H1 (cell line): ENCODE results near the gene CHST9. TPM values are rescaled to one million over a fixed set of nuclear protein-coding genes. Genes with fewer than 3 reads are reported as not detected.
A peak's percentile ranks its signal among the peaks of the same experiment; 100 is the strongest.

Source experiments
- CTCF ChIA-PET: fragments of 300-600 bp; sonication (Branson Sonifier 250); formaldehyde crosslinking; loops from one replicate; lab custom pipeline; 2021; ENCODE audit not compliant: partially characterized antibody; lab: Charles Lee
- POLR2A ChIA-PET: fragments of 300-600 bp; sonication (Branson Sonifier 250); formaldehyde crosslinking; loops from one replicate; lab custom pipeline; 2021; ENCODE audit warnings: inconsistent platforms; ENCODE audit not compliant: partially characterized antibody; lab: Charles Lee
- DNase-seq, 2 experiments: peaks; one replicate each; pipeline versions ENCODE4 v3.0.0 to v3.0.0-alpha.2; 2010 to 2022; ENCODE audit warnings: low spot score in 2 of 2, low read depth in 1 of 2, mixed read lengths in 1 of 2
- FAIRE-seq: peaks from 2 replicates; lab custom pipeline; 2011; peaks lifted over from hg19 to GRCh38; lab: Jason Lieb, UNC
- H2AFZ ChIP-seq: 2 replicates; pipeline ENCODE4 v1.8.1; 2012; ENCODE audit warnings: low read length, inconsistent platforms
- H2AK5ac ChIP-seq: 2 replicates; pipeline ENCODE4 v1.6.1; 2013; ENCODE audit warnings: low read depth, low read length
- H2BK120ac ChIP-seq: replicated peaks from 2 replicates; pipeline ENCODE3; 2013; ENCODE audit warnings: low read depth, low read length, inconsistent platforms
- H2BK12ac ChIP-seq: 2 replicates; pipeline ENCODE4 v1.6.1; 2013; ENCODE audit warnings: low read depth, low read length
- H2BK15ac ChIP-seq: 2 replicates; pipeline ENCODE4 v1.6.1; 2013; ENCODE audit warnings: low read length
- H2BK20ac ChIP-seq: 2 replicates; pipeline ENCODE4 v1.6.1; 2013; ENCODE audit warnings: low read length
- H2BK5ac ChIP-seq: 2 replicates; pipeline ENCODE4 v1.6.1; 2013; ENCODE audit warnings: low read depth, low read length
- H3K14ac ChIP-seq: 2 replicates; pipeline ENCODE4 v1.6.1; 2013; ENCODE audit warnings: inconsistent platforms; ENCODE audit not compliant: insufficient read length
- H3K18ac ChIP-seq: 2 replicates; pipeline ENCODE4 v1.6.1; 2013; ENCODE audit warnings: low read length; ENCODE audit errors: extremely low read depth
- H3K23ac ChIP-seq: 2 replicates; pipeline ENCODE4 v1.6.1; 2013; ENCODE audit warnings: inconsistent platforms; ENCODE audit not compliant: insufficient read length
- H3K23me2 ChIP-seq: 2 replicates; pipeline ENCODE4 v1.6.1; 2013; ENCODE audit warnings: low read depth, low read length
- H3K27ac ChIP-seq: 2 replicates; pipeline ENCODE4 v1.6.1; 2011; ENCODE audit warnings: low read depth, low read length, inconsistent platforms
- H3K27me3 ChIP-seq, 4 experiments: replicated peaks in 1 of 4; 1 replicate in 1 of 4; 2 replicates in 3 of 4; pipeline versions ENCODE4 v1.6.1 to v1.8.1; 2011 to 2013; ENCODE audit warnings: low read length in 3 of 4, mild to moderate bottlenecking in 3 of 4, inconsistent platforms in 2 of 4, mixed read lengths in 2 of 4, moderate library complexity in 1 of 4; ENCODE audit not compliant: control insufficient read depth in 3 of 4, insufficient read depth in 3 of 4; ENCODE audit errors: extremely low read depth in 1 of 4
- H3K36me3 ChIP-seq, 4 experiments: 2 replicates each; pipeline versions ENCODE4 v1.6.1 to v1.8.1; 2011 to 2013; ENCODE audit warnings: mild to moderate bottlenecking in 4 of 4, low read length in 3 of 4, moderate library complexity in 2 of 4, control low read depth in 1 of 4, inconsistent platforms in 1 of 4; ENCODE audit not compliant: insufficient read depth in 4 of 4, control insufficient read depth in 2 of 4
- H3K4ac ChIP-seq: replicated peaks from 2 replicates; pipeline ENCODE3; 2013; ENCODE audit warnings: low read length, low read depth, mixed read lengths, inconsistent platforms; ENCODE audit not compliant: insufficient read length
- H3K4me1 ChIP-seq, 4 experiments: replicated peaks in 1 of 4; 1 replicate in 1 of 4; 2 replicates in 3 of 4; pipeline versions ENCODE4 v1.6.1 to v1.8.1; 2011 to 2013; ENCODE audit warnings: low read length in 3 of 4, inconsistent platforms in 2 of 4, mixed read lengths in 1 of 4; ENCODE audit not compliant: insufficient read depth in 4 of 4, control insufficient read depth in 3 of 4
- H3K4me2 ChIP-seq, 2 experiments: 2 replicates each; pipeline versions ENCODE4 v1.6.1 to v1.8.1; 2011 to 2013; ENCODE audit warnings: low read depth in 2 of 2, low read length in 2 of 2, control low read depth in 1 of 2, inconsistent platforms in 1 of 2, mild to moderate bottlenecking in 1 of 2; ENCODE audit not compliant: insufficient read depth in 1 of 2
- H3K4me3 ChIP-seq, 4 experiments: fragments of 200-600, 300-600 bp in 1 of 4; sonication (generic), shearing (Covaris generic), sonication (Bioruptor Twin) in 1 of 4; 2 replicates each; pipeline versions ENCODE4 v1.5.1 to v1.8.1; 2011 to 2016; ENCODE audit warnings: low read length in 4 of 4, low read depth in 3 of 4, control low read depth in 2 of 4, inconsistent platforms in 2 of 4, mild to moderate bottlenecking in 2 of 4, mixed read lengths in 1 of 4, moderate library complexity in 1 of 4; ENCODE audit not compliant: insufficient read depth in 2 of 4; ENCODE audit errors: extremely low read depth in 1 of 4
- H3K56ac ChIP-seq: replicated peaks from 2 replicates; pipeline ENCODE3; 2013; ENCODE audit warnings: low read depth, mild to moderate bottlenecking, mixed read lengths, low read length, inconsistent platforms; ENCODE audit not compliant: insufficient read length
- H3K79me1 ChIP-seq: 2 replicates; pipeline ENCODE4 v1.6.1; 2013; ENCODE audit warnings: low read depth, low read length, control low read depth
- H3K79me2 ChIP-seq, 2 experiments: 2 replicates each; pipeline versions ENCODE4 v1.6.1 to v1.8.1; 2012 to 2013; ENCODE audit warnings: low read length in 2 of 2, mild to moderate bottlenecking in 2 of 2, inconsistent platforms in 1 of 2; ENCODE audit not compliant: insufficient read depth in 2 of 2, control insufficient read depth in 1 of 2
- H3K9ac ChIP-seq, 4 experiments: replicated peaks in 1 of 4; 1 replicate in 1 of 4; 2 replicates in 3 of 4; pipeline versions ENCODE4 v1.6.1 to v1.8.1; 2011 to 2013; ENCODE audit warnings: low read depth in 3 of 4, low read length in 3 of 4, control low read depth in 2 of 4, mild to moderate bottlenecking in 2 of 4, moderate library complexity in 2 of 4, inconsistent platforms in 1 of 4; ENCODE audit errors: extremely low read depth in 1 of 4
- H3K9me3 ChIP-seq, 2 experiments: 2 replicates each; pipeline versions ENCODE4 v1.6.1 to v1.8.1; 2012 to 2013; ENCODE audit warnings: mild to moderate bottlenecking in 2 of 2, moderate library complexity in 2 of 2, control low read depth in 1 of 2, inconsistent platforms in 1 of 2, low read depth in 1 of 2, low read length in 1 of 2, mixed read lengths in 1 of 2; ENCODE audit not compliant: insufficient read depth in 2 of 2
- H4K20me1 ChIP-seq, 2 experiments: replicated peaks in 1 of 2; 2 replicates each; pipeline versions ENCODE3 to v1.8.1; 2011 to 2013; ENCODE audit warnings: inconsistent platforms in 2 of 2, low read length in 2 of 2, mild to moderate bottlenecking in 1 of 2; ENCODE audit not compliant: insufficient read depth in 2 of 2, control insufficient read depth in 1 of 2
- H4K5ac ChIP-seq: 2 replicates; pipeline ENCODE4 v1.6.1; 2013; ENCODE audit warnings: low read length, low read depth, mixed read lengths, inconsistent platforms; ENCODE audit not compliant: insufficient read length
- H4K8ac ChIP-seq: 2 replicates; pipeline ENCODE4 v1.8.0; 2013; ENCODE audit warnings: mild to moderate bottlenecking, moderate library complexity, low read length, inconsistent platforms; ENCODE audit not compliant: insufficient read depth; ENCODE audit errors: extremely low read depth
- H4K91ac ChIP-seq: replicated peaks from 2 replicates; pipeline ENCODE3; 2013; ENCODE audit warnings: low read length, mixed read lengths, inconsistent platforms; ENCODE audit not compliant: insufficient read length
- ASH2L ChIP-seq: fragments of 200-600, 300-600 bp; sonication (generic); IDR thresholded peaks from one replicate; pipeline ENCODE4 v1.7.1; 2017; ENCODE audit warnings: low read length
- CBX5 ChIP-seq: fragments of 300-800, 300-1000 bp; sonication (generic); IDR thresholded peaks from 2 replicates; pipeline ENCODE4 v1.7.1; 2016; ENCODE audit warnings: antibody characterized with exemption, low read length, low read depth
- CTBP2 ChIP-seq: IDR thresholded peaks from 2 replicates; pipeline ENCODE4 v1.7.0; 2011; ENCODE audit warnings: borderline replicate concordance, mild to moderate bottlenecking, moderate library complexity, mixed read lengths, low read length; ENCODE audit not compliant: insufficient read depth, insufficient read length
- EP300 ChIP-seq, 2 experiments: IDR thresholded peaks; 1 replicate in 1 of 2; 2 replicates in 1 of 2; pipeline ENCODE4 v1.6.1; 2011 to 2012; ENCODE audit warnings: low read depth in 2 of 2, low read length in 2 of 2, mild to moderate bottlenecking in 2 of 2, borderline replicate concordance in 1 of 2, inconsistent platforms in 1 of 2, moderate library complexity in 1 of 2
- HDAC6 ChIP-seq: IDR thresholded peaks from one replicate; pipeline ENCODE4 v1.7.1; 2012; ENCODE audit warnings: low read depth, mild to moderate bottlenecking, inconsistent platforms, low read length, moderate library complexity
- JUN ChIP-seq: IDR thresholded peaks from 2 replicates; pipeline ENCODE4 v1.6.1; 2011; ENCODE audit warnings: low read depth, mild to moderate bottlenecking, improper control_type of control experiment, low read length
- KDM4A ChIP-seq: IDR thresholded peaks from one replicate; pipeline ENCODE4 v1.7.1; 2012; ENCODE audit warnings: low read depth, mild to moderate bottlenecking, moderate library complexity, low read length, inconsistent platforms; ENCODE audit not compliant: severe bottlenecking
- POLR2A ChIP-seq, 2 experiments: IDR thresholded peaks; 1 replicate in 1 of 2; 2 replicates in 1 of 2; pipeline ENCODE4 v1.6.1; 2011; ENCODE audit warnings: low read depth in 2 of 2, low read length in 2 of 2, mild to moderate bottlenecking in 2 of 2; ENCODE audit errors: control extremely low read depth in 1 of 2
- RAD21 ChIP-seq, 2 experiments: IDR thresholded peaks in 1 of 2; conservative IDR thresholded peaks in 1 of 2; 2 replicates each; pipeline ENCODE4 v1.6.1; 2011; ENCODE audit warnings: low read depth in 2 of 2, low read length in 2 of 2, improper control_type of control experiment in 1 of 2, inconsistent platforms in 1 of 2, mild to moderate bottlenecking in 1 of 2, moderate library complexity in 1 of 2
- RFX5 ChIP-seq: IDR thresholded peaks from 2 replicates; pipeline ENCODE4 v1.6.1; 2011; ENCODE audit warnings: low read depth, low read length, improper control_type of control experiment, borderline replicate concordance
- RXRA ChIP-seq: IDR thresholded peaks from 2 replicates; pipeline ENCODE4 v1.6.1; 2011; ENCODE audit warnings: low read depth, mild to moderate bottlenecking, low read length, moderate library complexity; ENCODE audit not compliant: insufficient read depth
- SUZ12 ChIP-seq: fragments of 200-600 bp; sonication (generic); IDR thresholded peaks from 2 replicates; pipeline ENCODE4 v1.6.1; 2012; ENCODE audit warnings: mild to moderate bottlenecking, inconsistent platforms, low read length, moderate library complexity, mixed read lengths
- TBP ChIP-seq: IDR thresholded peaks from 2 replicates; pipeline ENCODE4 v1.6.1; 2011; ENCODE audit warnings: low read depth, low read length, improper control_type of control experiment
- TCF12 ChIP-seq: IDR thresholded peaks from 2 replicates; pipeline ENCODE4 v1.6.1; 2011; ENCODE audit warnings: low read depth, mild to moderate bottlenecking, low read length
- ZNF274 ChIP-seq: IDR thresholded peaks from 2 replicates; pipeline ENCODE4 v1.7.0; 2012; ENCODE audit warnings: low read length, borderline replicate concordance; ENCODE audit errors: extremely low read depth
- WGBS, 2 experiments: shearing (Covaris generic) in 1 of 2; methylation state at CpG; one replicate each; pipeline versions ENCODE4 v1.1.6 to v1.1.7; 2013 to 2015; ENCODE audit warnings: low lambda C conversion rate in 2 of 2, mixed read lengths in 2 of 2, inconsistent platforms in 1 of 2, low coverage in 1 of 2, missing lambda C conversion rate in 1 of 2; ENCODE audit not compliant: insufficient replicate concordance in 2 of 2, insufficient coverage in 1 of 2, insufficient read length in 1 of 2; ENCODE audit errors: extremely low coverage in 1 of 2, missing lambda C conversion rate in 1 of 2; 5-methylcytosine and 5-hydroxymethylcytosine counted together
- polyA plus RNA-seq, 7 experiments: library from polyadenylated mRNA; depleted of rRNA in 3 of 7; stranded (reverse) in 5 of 7; unstranded in 2 of 7; fragments of >200 nt in 5 of 7; fragments of 200-250 nt in 2 of 7; gene quantifications; 1 replicate in 5 of 7; 2 replicates in 1 of 7; 4 replicates in 1 of 7; pipeline versions ENCODE4 v1.2.1 to v1.2.3, GENCODE V29; 2011 to 2013; ENCODE audit warnings: missing spikeins in 2 of 7, mixed read lengths in 2 of 7
- total RNA-seq: library from RNA; stranded (reverse); fragmentation: NEBNext Ultra II Directional; extraction: Animal tissue kit (Norgen Biotek cat#: 25700); gene quantifications from 2 replicates; pipeline ENCODE4 v1.2.1, GENCODE V29; 2021

CHST9 gene
- total and polyA plus RNA-seq, 2 of the 8 experiments (the other 6 are each of a cell fraction or from before 2014, with no cell fraction given), result 3.2 to 24.3 TPM

DNA sequence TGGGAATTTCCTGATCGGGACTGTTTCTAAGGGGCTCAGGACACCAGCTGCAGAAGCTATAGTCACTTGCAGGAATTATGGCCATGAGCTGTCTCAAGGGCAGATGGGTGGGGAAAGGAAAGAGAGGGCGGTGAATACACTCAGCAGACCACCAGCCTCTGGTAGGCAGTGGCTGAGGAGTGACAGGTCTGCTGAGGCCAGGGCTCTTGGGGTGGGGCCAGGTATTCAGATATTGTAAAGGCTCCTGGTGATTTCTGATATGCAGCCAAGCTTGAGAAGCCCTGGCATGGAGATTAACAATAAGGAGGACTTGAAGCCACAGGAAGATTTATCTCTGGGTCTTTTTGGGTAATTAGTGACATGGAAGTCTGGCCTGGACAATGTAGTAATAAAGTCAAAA is 174.3 kb downstream of the CHST9 start:
- H3K4me2 ChIP-seq, result no peak overlapping the region
- 0 out of 2 replicates have a peak overlapping the region, but pooled peaks have one; percentile 32 for H2AK5ac ChIP-seq
- DNase-seq (no peak), FAIRE-seq (no peak)
- no peak overlapping the region for H3K56ac ChIP-seq
- H4K20me1 ChIP-seq, result no peaks in the 10 kb centered on the region
- no peak overlapping the region for H3K18ac ChIP-seq
- no peaks in the 10 kb centered on the region for H3K27me3 ChIP-seq
- H3K4ac ChIP-seq, result no peak overlapping the region
- H4K5ac ChIP-seq, result no peak overlapping the region
- no peak overlapping the region for H2BK5ac ChIP-seq
- no peak overlapping the region for H2BK120ac ChIP-seq
- no peaks in the 10 kb centered on the region for H3K9me3 ChIP-seq
- H3K4me1 ChIP-seq, result no peaks in the 10 kb centered on the region
- no peaks in the 10 kb centered on the region; the same call in 1 of the 2 replicates for H3K79me1 ChIP-seq
- no peak overlapping the region for H2AFZ ChIP-seq
- no peak overlapping the region for H3K27ac ChIP-seq
- no peak overlapping the region for H3K4me3 ChIP-seq
- H2BK15ac ChIP-seq, result no peak overlapping the region
- WGBS, 2 experiments, result 89% methylated on average over 2 of the region's 2 CpGs; no CpG with 5 or more reads in 1 of the 2 experiments
- no peak overlapping the region for H3K23ac ChIP-seq
- H3K36me3 ChIP-seq, result no peaks in the 10 kb centered on the region
- ChIA-PET POLR2A (no interaction called here), CTCF (no interaction called here)
- no peak overlapping the region for H3K14ac ChIP-seq
- H2BK20ac ChIP-seq, result no peak overlapping the region
- H4K8ac ChIP-seq, result no peak overlapping the region
- H3K9ac ChIP-seq, result no peak overlapping the region
- H3K79me2 ChIP-seq, result no peaks in the 10 kb centered on the region
- H3K23me2 ChIP-seq, result no peaks in the 10 kb centered on the region
- no peak overlapping the region for H2BK12ac ChIP-seq
- no peak overlapping the region for H4K91ac ChIP-seq
- no peak for TF ChIP-seq EP300 (IDR thresholded peaks at IDR 0.05; ENCODE audit: borderline replicate concordance in 1 of 2, low read depth in 2 of 2, low read length in 2 of 2)
- no peak for TF ChIP-seq POLR2A (IDR thresholded peaks at IDR 0.05; ENCODE audit: control extremely low read depth in 1 of 2, low read depth in 2 of 2, low read length in 2 of 2)
- TF ChIP-seq TCF12, result no peak
- no peak for TF ChIP-seq CTBP2
- no peak for TF ChIP-seq ZNF274
- TF ChIP-seq CBX5, result no peak
- TF ChIP-seq RAD21 (IDR thresholded peaks at IDR 0.05 in 1 of 2, conservative IDR thresholded peaks at IDR 0.05 in 1 of 2; ENCODE audit: low read depth in 2 of 2, low read length in 2 of 2), result no peak
- TF ChIP-seq JUN, result no peak
- TF ChIP-seq RXRA, result no peak
- no peak for TF ChIP-seq RFX5
- TF ChIP-seq SUZ12, result no peak
- TF ChIP-seq ASH2L, result no peak
- no peak for TF ChIP-seq HDAC6
- no peak for TF ChIP-seq KDM4A
- TF ChIP-seq TBP, result no peak
